Adipose tissue (tissue), 3 donors: ENCODE results near the gene RIPK1. TPM values are rescaled to one million over a fixed set of nuclear protein-coding genes. Genes with fewer than 3 reads are reported as not detected.
"Not testable (repeated sequence)": the region's sequence is repeated elsewhere in the genome, so short reads cannot be mapped to it uniquely, and the experiment has no call there.

Experiments used
- H3K27ac ChIP-seq: one replicate; pipeline ENCODE4 v1.5.1; 2013; ENCODE audit warnings: low read depth, low read length
- WGBS, 3 donors: extraction: QIAGEN DNeasy Blood & Tissue Kit; methylation state at CpG; one replicate each; pipeline ENCODE4 v1.1.7; 2013; 5-methylcytosine and 5-hydroxymethylcytosine counted together
- polyA plus RNA-seq, 3 donors: library from polyadenylated mRNA; stranded (reverse); fragments of 200-250 nt; gene quantifications; one replicate each; pipeline ENCODE4 v1.2.3, GENCODE V29; 2013
- donor health status: healthy with polysubstance abuse.
- donor health status: Bipolar disorder and iron deficiency.
- donor health status: healthy.

The RIPK1 gene
- polyA plus RNA-seq, 3 donors: 10.3 to 21.4 (median 20.0) TPM

DNA sequence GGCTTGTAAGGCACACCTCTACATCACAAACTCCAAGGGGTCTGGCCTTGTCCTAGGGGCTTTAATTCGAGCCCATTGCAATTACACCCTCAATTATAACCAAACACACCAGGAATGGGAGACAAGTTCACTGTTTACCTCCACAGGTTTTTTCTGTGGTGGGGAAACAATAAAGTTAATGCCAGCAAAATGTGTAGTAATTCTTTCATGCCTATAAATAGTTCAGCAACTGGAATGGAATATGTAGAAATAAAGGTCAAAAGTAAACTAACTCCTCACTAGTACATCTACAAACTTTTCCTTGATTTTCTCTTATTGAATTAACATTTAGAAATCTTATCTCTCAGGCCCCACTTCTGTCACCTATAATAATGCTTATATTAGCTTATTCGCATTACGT lies 27.1 kb upstream of the RIPK1 start:
- WGBS, 3 donors: 89 to 99% (median 95%) methylated on average over 3 of the region's 3 CpGs
- no peak overlapping the region for H3K27ac ChIP-seq

DNA sequence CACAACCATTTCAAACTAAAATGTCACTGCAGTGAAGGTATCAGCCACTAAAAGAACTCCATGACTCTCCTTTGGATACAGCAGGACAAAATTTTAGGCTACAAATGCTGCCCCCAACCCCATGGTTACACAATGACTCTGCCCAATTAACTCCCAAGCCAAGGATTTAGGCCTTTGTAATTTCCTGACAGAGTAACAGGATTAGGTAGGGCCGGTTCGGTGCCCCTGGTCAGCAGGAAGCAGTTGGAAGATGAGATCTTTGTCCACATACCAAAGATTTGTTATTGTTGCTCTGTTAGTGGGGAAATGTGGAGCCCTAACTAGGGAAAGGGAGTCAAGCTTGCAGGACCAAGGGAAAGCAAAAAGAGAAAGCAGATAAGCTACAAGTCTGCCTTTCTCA lies 26.7 kb upstream of the RIPK1 start:
- WGBS, 3 donors: 47 to 61% (median 48%) methylated on average over 2 of the region's 2 CpGs
- no peak overlapping the region for H3K27ac ChIP-seq

DNA sequence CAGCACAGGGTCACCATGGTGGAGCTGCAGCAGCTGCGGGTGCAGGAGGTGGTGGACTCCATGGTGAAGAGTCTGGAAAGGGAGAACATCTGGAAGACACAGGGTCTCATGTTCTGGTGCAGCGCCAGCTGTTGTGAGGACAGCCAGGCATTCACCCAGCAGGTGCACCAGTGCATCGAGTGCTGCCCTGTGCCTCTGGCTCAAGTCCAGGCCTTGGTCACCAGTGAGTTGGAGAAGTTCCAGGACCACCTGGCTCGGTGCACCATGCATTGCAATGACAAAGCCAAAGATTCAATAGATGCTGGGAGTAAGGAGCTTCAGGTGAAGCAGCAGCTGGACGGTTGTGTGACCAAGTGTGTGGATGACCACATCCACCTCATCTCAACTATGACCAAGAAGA lies 22.9 kb upstream of the RIPK1 start:
- 59 to 75% (median 74%) methylated on average over 5 of the region's 5 CpGs for WGBS, 3 donors
- no peak overlapping the region for H3K27ac ChIP-seq

DNA sequence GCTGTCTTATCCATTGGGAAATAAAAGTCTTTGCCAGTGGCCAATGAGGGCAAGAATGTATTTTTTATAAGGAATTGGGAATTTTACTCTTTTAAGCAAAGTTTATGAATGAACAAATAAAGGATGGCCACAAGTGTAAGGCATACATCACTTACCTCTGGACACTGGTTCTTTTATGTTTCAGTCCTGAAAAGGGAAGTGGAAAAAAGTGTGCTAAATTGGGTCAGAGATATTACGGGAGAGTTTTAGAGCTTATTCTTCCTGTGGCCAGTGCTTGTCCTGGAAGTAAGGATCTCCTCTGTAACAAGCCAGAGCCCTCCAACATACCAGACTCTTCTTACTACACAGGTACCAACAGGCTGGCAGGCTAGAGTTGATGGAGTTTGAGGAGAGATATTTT lies 22.5 kb upstream of the RIPK1 start:
- no peak overlapping the region for H3K27ac ChIP-seq

DNA sequence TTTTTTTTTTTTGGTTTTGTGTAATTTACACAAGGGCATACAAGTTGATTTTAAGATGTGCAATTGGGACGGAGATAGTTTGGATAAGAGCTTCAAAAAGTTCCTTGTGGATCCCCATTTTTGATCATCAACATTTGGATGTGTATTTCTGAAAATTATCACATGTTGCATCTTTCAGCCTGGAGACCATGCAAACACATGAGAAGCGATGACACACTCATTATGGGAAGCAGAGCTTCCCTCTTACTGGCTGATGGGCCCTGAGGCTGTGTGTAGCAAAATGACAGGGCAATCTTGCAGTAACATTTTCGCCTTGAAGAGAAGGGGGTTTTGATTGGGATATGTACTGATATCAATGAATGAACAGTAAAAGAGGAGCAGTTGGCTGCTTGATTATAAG lies 22.0 kb upstream of the RIPK1 start:
- WGBS, 3 donors: 82 to 92% (median 86%) methylated on average over 3 of the region's 3 CpGs
- H3K27ac ChIP-seq: no peak overlapping the region

More for the DNA sequence above, 22.5 kb upstream of the RIPK1 start:
- WGBS, 3 donors: 48 to 86% (median 50%) methylated on average over 1 of the region's 1 CpG

DNA sequence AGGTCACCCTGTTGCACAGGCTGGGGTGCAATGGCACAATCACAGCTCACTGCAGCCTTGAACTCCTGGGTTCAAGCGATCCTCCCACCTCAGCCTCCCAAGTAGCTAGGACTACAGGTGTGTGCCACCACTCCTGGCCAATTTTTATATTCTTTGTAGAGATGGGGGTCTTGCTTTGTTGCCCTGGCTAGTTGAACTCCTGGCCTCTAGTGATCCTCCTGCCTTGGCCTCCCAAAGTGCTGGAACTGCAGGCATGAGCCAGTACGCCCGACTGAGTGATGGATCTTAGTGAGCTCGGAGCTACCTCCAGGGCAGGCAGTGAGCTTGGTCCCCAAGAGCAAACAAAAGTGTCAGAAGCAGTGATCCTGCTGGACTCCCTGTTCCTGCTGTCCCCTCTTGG lies 20.3 kb upstream of the RIPK1 start:
- H3K27ac ChIP-seq: not testable (repeated sequence)
- WGBS, 3 donors: 85 to 98% (median 96%) methylated on average over 4 of the region's 4 CpGs

DNA sequence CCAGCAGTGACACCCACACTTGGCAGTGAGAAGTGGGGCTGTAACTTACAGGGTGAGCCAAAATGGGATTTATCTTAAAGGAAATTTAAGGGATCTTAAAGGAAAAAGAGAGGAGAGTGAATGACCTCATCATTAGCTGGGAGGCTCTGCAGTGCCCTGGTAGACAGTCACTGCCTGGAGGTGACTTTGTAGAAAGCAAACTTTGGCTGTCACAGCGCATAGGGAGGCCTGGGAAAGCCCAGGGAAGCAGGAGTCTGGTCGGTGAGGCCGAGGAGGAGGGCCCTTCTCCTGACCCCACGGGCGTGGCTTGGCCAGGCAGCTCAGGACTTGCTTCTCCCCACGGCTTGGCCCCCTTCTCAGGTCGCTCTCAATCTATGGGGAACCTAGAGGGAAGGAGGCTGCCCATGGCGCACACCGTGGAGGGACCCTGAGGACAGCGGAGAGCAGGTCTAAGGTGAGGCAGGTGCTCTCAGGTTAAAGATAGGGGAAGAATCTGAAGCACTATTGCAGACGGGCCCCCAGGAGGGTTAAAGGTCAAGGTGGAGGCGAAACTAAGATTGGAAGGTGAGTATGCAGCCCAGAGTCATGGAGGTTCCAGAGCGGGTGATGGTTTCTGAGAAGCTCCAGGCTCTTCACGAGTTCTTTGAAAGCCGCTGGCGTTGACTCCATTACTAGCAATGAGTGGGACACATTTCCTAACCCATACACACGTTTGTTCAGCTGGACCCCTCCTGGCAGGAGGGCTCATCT lies 15.6 kb upstream of the RIPK1 start:
- WGBS, 3 donors: 79 to 87% (median 81%) methylated on average over 17 of the region's 17 CpGs
- no peak overlapping the region for H3K27ac ChIP-seq

DNA sequence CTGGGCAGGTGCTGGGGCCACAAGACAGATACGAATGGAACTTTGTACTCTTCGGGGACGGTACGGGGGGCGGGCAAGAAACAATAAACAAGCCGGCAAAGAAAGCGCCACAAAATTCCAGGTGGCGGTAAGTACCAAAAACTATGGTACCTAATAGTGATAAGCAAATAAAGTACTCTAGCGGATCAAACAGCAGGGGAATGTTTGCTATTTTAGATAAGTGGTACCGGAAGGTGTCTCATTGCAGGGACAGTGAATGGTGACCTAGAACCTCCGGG lies 15.1 kb upstream of the RIPK1 start:
- 30 to 76% (median 73%) methylated on average over 11 of the region's 11 CpGs for WGBS, 3 donors
- H3K27ac ChIP-seq: no peak overlapping the region

DNA sequence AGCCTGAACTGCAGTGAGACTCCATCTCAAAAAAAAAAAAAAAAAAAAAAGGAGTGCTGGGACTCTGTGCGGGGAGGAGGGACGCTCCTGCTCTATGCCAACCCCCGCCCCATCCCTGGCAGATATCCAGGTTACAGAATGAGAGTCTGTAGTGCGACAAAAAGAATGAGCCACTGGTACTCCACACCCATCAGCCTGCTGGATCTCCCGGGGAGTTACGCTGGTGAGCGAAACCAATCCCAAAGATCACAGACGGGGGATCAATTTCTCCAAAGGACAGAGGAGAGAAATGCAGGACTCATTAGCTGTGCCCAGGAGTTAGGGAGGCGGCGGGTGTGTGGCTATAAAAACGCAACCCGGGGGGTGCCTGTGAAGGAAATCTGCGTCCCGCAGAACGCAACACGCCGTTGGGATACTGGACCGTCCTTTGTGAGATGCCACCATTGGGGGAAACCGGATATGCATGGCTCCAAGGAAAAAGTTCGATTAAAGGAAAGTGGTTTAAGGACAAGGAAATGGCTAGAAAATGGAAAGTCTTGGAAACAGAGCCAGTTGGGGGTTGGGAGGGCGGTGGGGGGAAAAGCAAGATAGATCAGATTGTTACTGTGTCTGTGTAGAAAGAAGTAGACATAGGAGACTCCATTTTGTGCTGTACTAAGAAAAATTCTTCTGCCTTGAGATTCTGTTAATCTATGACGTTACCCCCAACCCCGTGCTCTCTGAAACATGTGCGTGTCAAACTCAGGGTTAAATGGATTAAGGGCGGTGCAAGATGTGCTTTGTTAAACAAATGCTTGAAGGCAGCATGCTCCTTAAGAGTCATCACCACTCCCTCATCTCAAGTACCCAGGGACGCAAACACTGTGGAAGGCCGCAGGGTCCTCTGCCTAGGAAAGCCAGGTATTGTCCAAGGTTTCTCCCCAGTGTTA lies 13.8 kb upstream of the RIPK1 start:
- 34 to 60% (median 47%) methylated on average over 27 of the region's 27 CpGs for WGBS, 3 donors
- not testable (repeated sequence) for H3K27ac ChIP-seq

DNA sequence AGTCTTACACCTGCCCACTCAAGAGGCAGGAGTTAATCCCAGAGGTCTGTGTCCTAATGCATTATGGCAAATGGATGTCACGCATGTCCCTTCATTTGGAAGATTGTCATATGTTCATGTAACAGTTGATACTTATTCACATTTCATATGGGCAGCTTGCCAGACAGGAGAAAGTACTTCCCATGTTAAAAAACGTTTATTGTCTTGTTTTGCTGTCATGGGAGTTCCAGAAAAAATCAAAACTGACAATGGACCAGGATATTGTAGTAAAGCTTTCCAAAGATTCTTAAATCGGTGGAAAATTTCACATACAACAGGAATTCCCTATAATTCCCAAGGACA lies 13.2 kb upstream of the RIPK1 start:
- WGBS, 3 donors: 41 to 51% (median 47%) methylated on average over 3 of the region's 3 CpGs
- H3K27ac ChIP-seq: not testable (repeated sequence)

DNA sequence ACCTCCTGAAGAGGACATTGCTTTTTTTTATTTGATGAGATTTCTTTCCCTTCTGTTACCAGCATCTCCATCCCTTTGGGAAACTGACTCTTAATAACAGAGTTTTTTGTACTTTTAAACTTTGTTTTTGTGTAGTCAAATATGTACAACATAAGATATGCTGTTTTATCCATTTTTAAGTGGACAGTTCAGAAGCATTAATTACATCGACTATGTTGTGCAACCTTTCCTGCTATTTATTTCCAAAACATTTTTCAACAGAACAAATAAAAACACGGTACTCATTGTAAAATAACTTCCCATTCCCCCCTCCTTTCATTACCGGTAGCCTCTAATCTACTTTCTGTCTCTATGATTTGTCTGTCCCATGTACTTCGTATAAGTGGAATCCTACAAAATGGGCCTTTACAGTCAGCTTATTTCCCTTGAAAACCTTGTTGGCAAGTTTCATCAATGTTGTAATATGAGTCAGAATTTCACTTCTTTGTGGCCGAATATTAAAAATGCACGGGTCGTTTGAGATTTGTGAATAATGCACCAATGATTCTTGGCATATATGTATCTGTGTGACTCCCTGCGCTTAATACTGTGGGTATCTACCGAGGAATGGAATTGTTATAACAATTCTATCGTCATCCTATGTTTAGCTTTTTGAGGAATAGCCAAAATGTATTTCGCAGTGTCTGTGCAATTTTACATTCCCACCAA lies 11.1 kb upstream of the RIPK1 start:
- 69 to 79% (median 73%) methylated on average over 11 of the region's 11 CpGs for WGBS, 3 donors
- no peak overlapping the region for H3K27ac ChIP-seq

DNA sequence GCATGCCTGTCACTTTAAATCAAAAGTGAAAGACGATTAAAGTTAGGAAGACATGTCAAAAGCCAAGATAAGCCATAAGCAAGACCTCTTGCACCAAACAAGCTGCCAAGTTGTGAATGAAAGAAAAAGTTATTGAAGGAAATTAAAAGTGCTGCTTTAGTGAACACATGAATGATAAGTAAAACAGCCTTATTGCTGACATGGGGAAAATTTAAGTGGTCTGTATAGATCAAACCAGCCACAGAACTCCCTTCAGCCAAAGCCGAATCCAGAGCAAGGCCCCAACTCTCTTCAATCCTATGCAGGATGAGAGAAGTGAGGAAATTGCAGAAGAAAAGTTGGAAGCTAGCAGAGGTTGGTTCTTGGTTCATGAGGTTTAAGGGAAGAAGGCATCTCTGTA lies 9.3 kb upstream of the RIPK1 start:
- 61 to 65% (median 63%) methylated on average over 2 of the region's 2 CpGs for WGBS, 3 donors
- H3K27ac ChIP-seq: no peak overlapping the region

DNA sequence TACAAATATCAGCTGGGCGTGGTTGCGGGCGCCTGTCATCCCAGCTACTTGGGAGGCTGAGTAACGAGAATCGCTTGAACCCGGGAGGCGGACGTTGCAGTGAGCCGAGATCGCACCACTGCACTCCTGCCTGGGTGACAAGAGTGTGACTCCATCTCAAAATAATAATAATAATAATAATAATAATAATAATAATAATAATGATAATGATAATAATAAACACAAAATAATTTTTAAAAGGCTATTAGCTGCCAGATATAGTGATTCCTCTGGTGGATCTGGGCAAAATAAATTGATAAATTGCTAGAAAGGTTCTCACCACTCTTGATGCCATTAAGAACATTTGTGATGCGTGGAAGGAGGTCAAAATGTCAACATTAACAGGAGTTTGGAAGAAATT lies 8.2 kb upstream of the RIPK1 start:
- 96% methylated on average over 11 of the region's 11 CpGs for WGBS, 3 donors
- not testable (repeated sequence) for H3K27ac ChIP-seq

DNA sequence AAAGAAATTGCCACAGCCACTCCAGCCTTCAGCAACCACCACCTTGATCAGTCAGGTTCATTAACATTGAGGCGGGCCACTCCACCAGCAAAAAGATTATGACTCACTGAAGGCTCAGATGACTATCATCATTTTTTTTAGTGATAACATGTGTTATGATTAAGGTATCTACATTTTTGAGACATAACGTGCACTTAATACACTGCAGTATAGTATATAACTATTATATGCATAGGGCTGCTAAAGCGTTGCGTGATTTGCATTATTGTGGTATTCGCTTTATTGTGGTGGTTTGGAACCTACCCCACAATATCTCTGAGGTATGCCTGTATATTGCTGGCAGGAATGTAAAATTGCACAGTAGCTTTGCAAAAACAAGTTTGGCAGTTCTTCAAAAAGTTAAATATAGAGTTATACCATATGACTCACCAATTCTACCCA lies 6.8 kb upstream of the RIPK1 start:
- WGBS, 3 donors: 93 to 96% (median 94%) methylated on average over 5 of the region's 5 CpGs
- H3K27ac ChIP-seq: no peak overlapping the region

DNA sequence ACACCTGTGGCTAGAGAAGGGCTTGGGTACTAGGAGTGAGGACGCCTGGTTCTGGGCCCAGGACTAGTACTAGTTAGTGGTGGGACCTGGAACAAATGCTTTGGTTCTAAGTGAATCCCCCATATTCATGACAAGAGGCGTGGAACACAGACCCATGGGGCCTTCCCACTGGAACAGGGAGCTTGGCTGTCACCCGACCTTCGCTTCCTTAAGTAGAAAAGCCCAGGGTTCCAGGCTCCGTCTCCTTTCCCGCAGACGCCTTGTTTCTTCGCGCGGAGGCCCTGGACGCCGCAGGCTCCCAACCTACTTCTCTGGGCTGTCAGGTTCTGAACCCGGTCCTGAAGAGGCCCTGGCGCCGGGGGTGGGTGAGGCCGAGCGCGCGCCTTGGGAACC lies 5.0 kb upstream of the RIPK1 start:
- H3K27ac ChIP-seq: not testable (repeated sequence)
- 2 to 3% (median 2%) methylated on average over 4 to 15 of the region's 19 CpGs for WGBS, 3 donors

DNA sequence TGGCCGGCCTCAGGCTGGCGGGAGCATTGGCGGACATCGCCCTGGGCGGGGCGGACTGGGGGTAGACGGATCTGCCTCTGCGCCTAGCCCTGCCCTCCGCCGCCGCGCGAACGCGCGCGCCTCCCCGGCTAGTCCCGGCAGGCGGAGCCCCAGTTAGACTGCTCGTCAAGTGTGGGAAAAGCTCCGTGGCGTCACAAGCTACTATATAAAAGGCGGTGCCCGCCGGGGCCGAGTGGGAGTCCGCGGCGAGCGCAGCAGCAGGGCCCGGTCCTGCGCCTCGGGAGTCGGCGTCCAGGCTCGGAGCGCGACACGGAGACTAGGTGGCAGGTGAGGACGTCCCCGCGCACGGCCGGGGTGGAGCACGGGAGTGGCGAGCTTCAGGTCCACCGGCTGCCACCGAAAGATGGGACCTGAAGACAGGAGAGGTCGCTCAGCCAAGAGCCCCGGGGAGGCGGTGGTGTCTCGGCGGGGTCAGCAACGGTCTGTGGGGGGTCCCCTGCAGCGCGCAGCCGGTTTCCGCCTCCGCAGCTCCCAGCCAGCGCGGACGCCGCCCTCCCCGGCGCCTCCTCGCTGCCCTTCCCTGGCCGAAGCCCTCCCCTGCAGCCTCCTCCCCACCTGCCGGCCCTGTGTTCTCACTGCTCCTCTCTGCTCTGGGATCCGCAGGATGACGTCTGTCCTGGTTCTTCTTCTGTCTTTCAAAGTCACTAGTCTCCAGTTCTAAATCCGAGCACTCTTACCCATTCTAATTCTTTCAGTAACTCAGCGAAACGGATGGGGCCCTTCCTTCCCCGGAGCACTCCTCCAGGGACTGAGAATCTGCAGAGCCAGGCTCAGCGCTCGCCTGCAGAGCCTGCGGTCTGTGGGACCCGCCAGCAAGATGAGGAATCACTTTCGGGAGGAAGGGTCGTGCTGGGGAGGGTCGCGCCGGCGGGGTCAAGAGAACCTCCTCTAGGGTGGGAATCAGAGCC lies 4.3 kb upstream of the RIPK1 start:
- 0 to 1% (median 1%) methylated on average over 77 to 85 of the region's 85 CpGs for WGBS, 3 donors
- peak overlapping the region; percentile 79 for H3K27ac ChIP-seq

DNA sequence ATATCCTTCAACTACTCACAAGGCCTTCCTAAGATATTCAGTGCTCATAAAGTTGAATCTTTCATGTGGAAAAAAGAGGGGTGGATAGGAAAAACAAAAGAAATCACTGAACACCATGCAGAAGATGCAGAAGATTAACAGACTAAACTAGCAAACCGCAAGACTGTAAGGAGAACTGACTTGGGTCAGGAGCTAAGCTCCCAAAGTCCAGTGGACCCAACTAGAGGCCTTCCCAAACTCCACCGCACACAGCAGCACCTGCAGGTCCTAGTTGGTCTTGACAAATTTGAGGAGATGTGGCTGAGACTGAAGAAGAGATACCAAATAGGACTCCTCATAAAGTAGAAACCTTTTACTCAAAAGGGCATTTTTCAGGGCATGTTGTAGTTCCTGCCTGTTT lies 3.3 kb downstream of the RIPK1 start:
- WGBS, 3 donors: 79 to 93% (median 91%) methylated on average over 2 of the region's 2 CpGs
- no peak overlapping the region for H3K27ac ChIP-seq

DNA sequence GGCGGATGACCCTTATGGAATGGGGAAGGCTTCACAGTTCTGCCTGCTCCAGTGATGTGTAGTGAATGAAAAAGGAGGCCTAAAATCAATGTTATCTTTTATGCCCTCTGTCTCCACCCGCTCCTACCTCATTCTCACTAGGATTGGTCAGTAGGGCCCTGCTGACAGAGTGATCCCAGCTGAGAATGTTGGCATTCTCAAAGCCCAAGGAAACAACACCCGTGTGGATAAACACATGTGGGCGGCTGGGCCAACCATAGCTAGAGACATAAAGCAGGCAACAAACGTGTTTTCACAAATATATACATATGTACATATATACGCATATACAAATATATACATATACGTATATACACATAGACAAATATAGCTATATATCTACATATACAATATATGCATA lies 4.5 kb downstream of the RIPK1 start:
- H3K27ac ChIP-seq: no peak overlapping the region
- whole genome bisulfite sequencing, 3 donors: 73 to 88% (median 75%) methylated on average over 7 of the region's 7 CpGs
